Osteoblast (primary cell): Measurements from ENCODE around the gene FBXL7. TPM values are rescaled to one million over a fixed set of nuclear protein-coding genes. Genes with fewer than 3 reads are reported as not detected.

Experiments used
- DNase-seq: peaks from one replicate; pipeline ENCODE4 v3.0.0; 2011; ENCODE audit warnings: low spot score, mixed read lengths; ENCODE audit not compliant: insufficient read length; ENCODE audit errors: missing footprints
- H2AFZ ChIP-seq: 2 replicates; pipeline ENCODE4 v1.6.0; 2011; ENCODE audit warnings: mild to moderate bottlenecking, low read length
- H3K27ac ChIP-seq: 2 replicates; pipeline ENCODE4 v1.5.1; 2011; ENCODE audit warnings: mild to moderate bottlenecking, low read depth, low read length, moderate library complexity
- H3K27me3 ChIP-seq: 2 replicates; pipeline ENCODE4 v1.6.0; 2012; ENCODE audit warnings: mild to moderate bottlenecking, control low read depth, inconsistent platforms, low read length, moderate library complexity; ENCODE audit not compliant: insufficient read depth
- H3K36me3 ChIP-seq: 2 replicates; pipeline ENCODE4 v1.5.1; 2011; ENCODE audit warnings: mild to moderate bottlenecking, low read length, control low read depth, moderate library complexity; ENCODE audit not compliant: insufficient read depth
- H3K4me1 ChIP-seq: 2 replicates; pipeline ENCODE4 v1.5.1; 2011; ENCODE audit warnings: mild to moderate bottlenecking, low read length, control low read depth, moderate library complexity; ENCODE audit not compliant: insufficient read depth
- H3K4me2 ChIP-seq: 2 replicates; pipeline ENCODE4 v1.6.0; 2011; ENCODE audit warnings: mild to moderate bottlenecking, low read length; ENCODE audit not compliant: insufficient read depth
- H3K4me3 ChIP-seq: fragments of 200-600 bp; sonication (generic); 3 replicates; pipeline ENCODE4 v1.5.1; 2012; ENCODE audit warnings: mild to moderate bottlenecking, low read length, inconsistent platforms; ENCODE audit not compliant: insufficient read depth
- H3K79me2 ChIP-seq: 2 replicates; pipeline ENCODE4 v1.6.0; 2012; ENCODE audit warnings: mild to moderate bottlenecking, low read length, control low read depth, inconsistent platforms; ENCODE audit not compliant: insufficient read depth
- H3K9me3 ChIP-seq: 2 replicates; pipeline ENCODE4 v1.5.1; 2011; ENCODE audit warnings: low read depth, low read length, control low read depth
- H4K20me1 ChIP-seq: 2 replicates; pipeline ENCODE4 v1.6.0; 2012; ENCODE audit warnings: mild to moderate bottlenecking, low read length, control low read depth; ENCODE audit not compliant: insufficient read depth
- CTCF ChIP-seq: IDR thresholded peaks from 2 replicates; pipeline ENCODE4 v1.5.1; 2011; ENCODE audit warnings: mild to moderate bottlenecking, low read depth, low read length, moderate library complexity; ENCODE audit errors: extremely low read depth
- total RNA-seq: library from RNA; depleted of rRNA; stranded (reverse); fragments of >200 nt; gene quantifications from 2 replicates; pipeline ENCODE4 v1.2.3, GENCODE V29; 2012

The FBXL7 gene
- total RNA-seq, 1 donor: 13.4 TPM

GRCh38 chr5:15529821-15530220 lies 29.8 kb downstream of the FBXL7 start:
- no peak for TF ChIP-seq CTCF
- Histone ChIP-seq H2AFZ (no peak overlapping the region), H3K27ac (no peak overlapping the region), H3K4me1 (peaks cover 15% of the 10 kb centered on the region), H3K4me2 (no peak overlapping the region), H4K20me1 (peaks cover 27% of the 10 kb centered on the region), H3K79me2 (peaks cover 31% of the 10 kb centered on the region), H3K36me3 (no peaks in the 10 kb centered on the region), H3K27me3 (no peaks in the 10 kb centered on the region), H3K4me3 (no peak overlapping the region), H3K9me3 (no peaks in the 10 kb centered on the region)
- DNase-seq: no peak

- no peak for TF ChIP-seq CTCF
- Histone ChIP-seq H3K79me2 (peaks cover 41% of the 10 kb centered on the region), H3K4me2 (peak overlapping the region; percentile 24), H2AFZ (no peak overlapping the region), H4K20me1 (peaks cover 30% of the 10 kb centered on the region), H3K4me3 (peak overlapping the region; percentile 25), H3K27ac (peak overlapping the region; percentile 54), H3K27me3 (no peaks in the 10 kb centered on the region), H3K36me3 (no peaks in the 10 kb centered on the region), H3K4me1 (peaks cover 15% of the 10 kb centered on the region), H3K9me3 (no peaks in the 10 kb centered on the region)
- DNase-seq: peak; percentile 57
Observed at GRCh38 chr5:15533129-15533893, 33.3 kb downstream of the FBXL7 start.

- no peak overlapping the region for H3K4me3 ChIP-seq
- H3K27ac ChIP-seq: no peak overlapping the region
- peaks cover 15% of the 10 kb centered on the region for H3K4me1 ChIP-seq
- H4K20me1 ChIP-seq: peaks cover 40% of the 10 kb centered on the region
- H3K4me2 ChIP-seq: no peak overlapping the region
- no peaks in the 10 kb centered on the region for H3K9me3 ChIP-seq
- DNase-seq: no peak
- H3K79me2 ChIP-seq: peaks cover 45% of the 10 kb centered on the region
- no peak overlapping the region for H2AFZ ChIP-seq
- TF ChIP-seq CTCF: no peak
- H3K36me3 ChIP-seq: no peaks in the 10 kb centered on the region
- no peaks in the 10 kb centered on the region for H3K27me3 ChIP-seq
Observed at GRCh38 chr5:15535938-15536337, 36.0 kb downstream of the FBXL7 start.

- Histone ChIP-seq H3K4me2 (no peak overlapping the region), H3K27ac (no peak overlapping the region), H2AFZ (no peak overlapping the region), H3K36me3 (no peaks in the 10 kb centered on the region), H3K4me1 (peaks cover 4% of the 10 kb centered on the region), H3K27me3 (no peaks in the 10 kb centered on the region), H3K9me3 (no peaks in the 10 kb centered on the region), H4K20me1 (peaks cover 41% of the 10 kb centered on the region), H3K4me3 (no peak overlapping the region), H3K79me2 (peaks cover 44% of the 10 kb centered on the region)
- no peak for TF ChIP-seq CTCF
- no peak for DNase-seq
Observed at GRCh38 chr5:15538516-15538915, 38.5 kb downstream of the FBXL7 start.
